ENCODE measurements around the gene ACKR3. TPM values are rescaled to one million over a fixed set of nuclear protein-coding genes. Genes with fewer than 3 reads are reported as not detected.

The ACKR3 gene
- total and polyA plus RNA-seq, 10 of the 15 experiments (the other 5 are each of a cell fraction or from before 2014, with no cell fraction given): 3.0 to 154 (median 6.4) TPM

- TF ChIP-seq ZBTB11 (CRISPR knock-in tag; IDR thresholded peaks at IDR 0.05) (no peak), EED (IDR thresholded peaks at IDR 0.05; ENCODE audit: low read depth) (no peak), SUZ12 (IDR thresholded peaks at IDR 0.05; ENCODE audit: unreplicated experiment) (no peak), NFXL1 (IDR thresholded peaks at IDR 0.05; ENCODE audit: borderline replicate concordance) (no peak), ZNF274 (IDR thresholded peaks at IDR 0.05; ENCODE audit: insufficient read depth, insufficient read length) (no peak)
Measured at GRCh38 chr2:236584521-236585384, 15.1 kb downstream of the ACKR3 start (continued).

GRCh38 chr2:236585966-236586365 lies 16.3 kb downstream of the ACKR3 start:
- DNase-seq (ENCODE audit: low read depth, low spot score) (no peak), FAIRE-seq (no peak), ATAC-seq (no peak)
- H3K79me2 ChIP-seq (ENCODE audit: control insufficient read depth, insufficient read depth, low read length): no peaks in the 10 kb centered on the region
- POLR2A ChIA-PET: no interaction called here
- no TSS peak for BruUV-seq (replicated peaks)
- H3K4me1 ChIP-seq (ENCODE audit: control insufficient read depth, insufficient read depth, low read length): peaks cover 3% of the 10 kb centered on the region; the same call in 1 of the 2 replicates
- no peaks in the 10 kb centered on the region for H4K20me1 ChIP-seq (ENCODE audit: control insufficient read depth, insufficient read depth)
- SMC1A ChIA-PET (ENCODE audit: uncharacterized antibody, unreplicated experiment): interaction anchor here (1.0 to 1.9 kb wide), 5 partner anchors 11 to 76 kb away, joined by 3 to 5 read pairs (median 3); partner anchors contain the start of gene ACKR3
- no peak overlapping the region for H3K9ac ChIP-seq (ENCODE audit: control insufficient read depth, insufficient read depth, low read length)
- H2AFZ ChIP-seq (ENCODE audit: control insufficient read depth, low read depth, low read length): no peak overlapping the region
- in situ Hi-C loops (cut with MboI): no loop called here
- no peak overlapping the region for H3K27ac ChIP-seq (ENCODE audit: control insufficient read depth, insufficient read depth)
- H3K27me3 ChIP-seq (replicated peaks in 1 of 2; ENCODE audit: control insufficient read depth in 2 of 2, insufficient read depth in 2 of 2, low read length in 1 of 2): no peaks in the 10 kb centered on the region
- TF ChIP-seq E4F1 (IDR thresholded peaks at IDR 0.05; ENCODE audit: borderline replicate concordance, partially characterized antibody) (no peak), ZNF384 (IDR thresholded peaks at IDR 0.05; ENCODE audit: borderline replicate concordance, low read depth, low read length) (no peak), SUZ12 (IDR thresholded peaks at IDR 0.05; ENCODE audit: unreplicated experiment) (no peak), POLR2A (IDR thresholded peaks at IDR 0.05; ENCODE audit: low read depth, low read length) (no peak)
- peaks cover 2 to 6% of the 10 kb centered on the region in 2 experiments; a peak in 3 of 4 replicates for H3K36me3 ChIP-seq (ENCODE audit: control insufficient read depth in 2 of 2, insufficient read depth in 2 of 2, low read length in 1 of 2)
- no peak overlapping the region for H3K4me3 ChIP-seq
- CTCF ChIA-PET: no interaction called here
- intact Hi-C loops (cut with micrococcal nuclease; ENCODE audit: unreplicated experiment): no loop called here
- H3K4me2 ChIP-seq (ENCODE audit: control insufficient read depth, insufficient read depth): no peak overlapping the region
- RAD21 ChIA-PET (ENCODE audit: unreplicated experiment): interaction anchor here (2.9 kb wide), 1 partner anchor 17 kb away, joined by 10 read pairs; the partner anchor contains the start of gene ACKR3
- WGBS (ENCODE audit: insufficient coverage, insufficient replicate concordance, low lambda C conversion rate, missing lambda C conversion rate): 53% methylated on average over 5 of the region's 5 CpGs
- H3K9me3 ChIP-seq (replicated peaks; ENCODE audit: control insufficient read depth, insufficient read depth, low read length): peaks cover 3% of the 10 kb centered on the region; the same call in 2 of the 3 replicates
